Hippocampal formation (tissue), 2 donors: Measurements from ENCODE around the gene FBH1.
"Not testable (repeated sequence)": the region's sequence is repeated elsewhere in the genome, so short reads cannot be mapped to it uniquely, and the experiment has no call there.

Experiments used
- DNase-seq, 2 donors: peaks; one replicate each; lab custom pipeline; 2025; lab: John Stamatoyannopoulos, UW

FBH1 gene

GRCh38 chr10:5876181-5876768, 13.8 kb upstream of the FBH1 start:
- DNase-seq, result no peak

- DNase-seq, result not testable (repeated sequence)
Observed at GRCh38 chr10:5877041-5877440, 13.0 kb upstream of the FBH1 start.

GRCh38 chr10:5882961-5883360, 7.1 kb upstream of the FBH1 start:
- DNase-seq, result no peak

GRCh38 chr10:5885619-5886018, 4.4 kb upstream of the FBH1 start:
- no peak for DNase-seq

- DNase-seq, result no peak
Observed at GRCh38 chr10:5887029-5887428, 3.0 kb upstream of the FBH1 start.

GRCh38 chr10:5887641-5888040, 2.4 kb upstream of the FBH1 start:
- DNase-seq, result no peak

GRCh38 chr10:5888351-5888750, 1.7 kb upstream of the FBH1 start:
- DNase-seq, result no peak

GRCh38 chr10:5888843-5889623, 1.0 kb upstream of the FBH1 start:
- peak in 1 of 2 donors; percentile 14 for DNase-seq

- no peak for DNase-seq
Observed at GRCh38 chr10:5890452-5890915, 441 bp downstream of the FBH1 start.

- no peak for DNase-seq
Observed at GRCh38 chr10:5891009-5891408, 966 bp downstream of the FBH1 start.

GRCh38 chr10:5892007-5892406, 2.0 kb downstream of the FBH1 start:
- no peak for DNase-seq

- no peak for DNase-seq
Observed at GRCh38 chr10:5893321-5893720, 3.3 kb downstream of the FBH1 start.

- no peak for DNase-seq
Observed at GRCh38 chr10:5894403-5894802, 4.4 kb downstream of the FBH1 start.

- no peak for DNase-seq
Observed at GRCh38 chr10:5894873-5895272, 4.8 kb downstream of the FBH1 start.

- DNase-seq, result no peak
Observed at GRCh38 chr10:5895365-5895764, 5.3 kb downstream of the FBH1 start.

- DNase-seq, result no peak
Observed at GRCh38 chr10:5895804-5896203, 5.8 kb downstream of the FBH1 start.

GRCh38 chr10:5896208-5897052, 6.4 kb downstream of the FBH1 start:
- no peak for DNase-seq

GRCh38 chr10:5897053-5897340, 7.0 kb downstream of the FBH1 start:
- DNase-seq, result no peak

GRCh38 chr10:5897504-5897903, 7.5 kb downstream of the FBH1 start:
- DNase-seq, result no peak

- DNase-seq, result no peak
Observed at GRCh38 chr10:5898163-5898562, 8.1 kb downstream of the FBH1 start.

- no peak for DNase-seq
Observed at GRCh38 chr10:5900247-5900646, 10.2 kb downstream of the FBH1 start.

- DNase-seq, result no peak
Observed at GRCh38 chr10:5902511-5903274, 12.7 kb downstream of the FBH1 start.
